GM18951 (cell line): ENCODE measurements around the gene TTC27.
"Not testable (repeated sequence)": the region's sequence is repeated elsewhere in the genome, so short reads cannot be mapped to it uniquely, and the experiment has no call there.

Experiments used
- POLR2A ChIP-seq: IDR thresholded peaks from 4 replicates; pipeline ENCODE4 v1.6.1; 2011; ENCODE audit warnings: mild to moderate bottlenecking; ENCODE audit not compliant: insufficient read length, insufficient read depth; ENCODE audit errors: extremely low read depth
- in situ Hi-C: fragments of 300-500 bp; cut with MboI; formaldehyde crosslinking; loops from one replicate; pipeline ENCODE4 v1.12.0; 2022; ENCODE audit warnings: low sequenced_read_pairs, mixed read lengths, inconsistent platforms; ENCODE audit not compliant: unreplicated experiment

The TTC27 gene

GRCh38 chr2:32716598-32716997 lies 88.7 kb downstream of the TTC27 start:
- no peak for TF ChIP-seq POLR2A
- in situ Hi-C loops, result no loop called here

- in situ Hi-C loops, result no loop called here
- TF ChIP-seq POLR2A, result no peak
These were observed 90.9 kb downstream of the TTC27 start for GRCh38 chr2:32718752-32719151.

GRCh38 chr2:32719430-32719829 lies 91.6 kb downstream of the TTC27 start:
- in situ Hi-C loops, result no loop called here
- TF ChIP-seq POLR2A, result no peak

- no peak for TF ChIP-seq POLR2A
These were observed 92.3 kb downstream of the TTC27 start for GRCh38 chr2:32719933-32720716.

GRCh38 chr2:32720771-32721170 lies 92.9 kb downstream of the TTC27 start:
- in situ Hi-C loops, result no loop called here
- TF ChIP-seq POLR2A, result no peak

More at GRCh38 chr2:32719933-32720716, 92.3 kb downstream of the TTC27 start:
- in situ Hi-C loops, result no loop called here

GRCh38 chr2:32721376-32721775 lies 93.5 kb downstream of the TTC27 start:
- TF ChIP-seq POLR2A, result no peak
- in situ Hi-C loops, result no loop called here

GRCh38 chr2:32723467-32724079 lies 95.7 kb downstream of the TTC27 start:
- in situ Hi-C loops, result no loop called here
- no peak for TF ChIP-seq POLR2A

- in situ Hi-C loops, result not testable (repeated sequence)
These were observed 98.8 kb downstream of the TTC27 start for GRCh38 chr2:32726678-32727077.

- no peak for TF ChIP-seq POLR2A
- in situ Hi-C loops, result no loop called here
These were observed 99.3 kb downstream of the TTC27 start for GRCh38 chr2:32727157-32727556.

GRCh38 chr2:32730958-32731357 lies 103.1 kb downstream of the TTC27 start:
- in situ Hi-C loops, result not testable (repeated sequence)

- TF ChIP-seq POLR2A, result no peak
These were observed 104.3 kb downstream of the TTC27 start for GRCh38 chr2:32732120-32732519.

GRCh38 chr2:32732912-32733472 lies 105.1 kb downstream of the TTC27 start:
- in situ Hi-C loops, result no loop called here
- no peak for TF ChIP-seq POLR2A

More at GRCh38 chr2:32732120-32732519, 104.3 kb downstream of the TTC27 start:
- in situ Hi-C loops, result no loop called here

- no peak for TF ChIP-seq POLR2A
- in situ Hi-C loops, result no loop called here
These were observed 107.5 kb downstream of the TTC27 start for GRCh38 chr2:32735348-32735747.

- TF ChIP-seq POLR2A, result no peak
- in situ Hi-C loops, result no loop called here
These were observed 111.1 kb downstream of the TTC27 start for GRCh38 chr2:32738939-32739338.

- no peak for TF ChIP-seq POLR2A
These were observed 111.8 kb downstream of the TTC27 start for GRCh38 chr2:32739664-32740063.

More at GRCh38 chr2:32739664-32740063, 111.8 kb downstream of the TTC27 start:
- in situ Hi-C loops, result no loop called here
